ENCODE measurements around the gene FITM2. TPM values are rescaled to one million over a fixed set of nuclear protein-coding genes. Genes with fewer than 3 reads are reported as not detected.

The FITM2 gene
- total and polyA plus RNA-seq, 2 donors (not counting 1 experiment from before 2014, with no cell fraction given) = 2.0 to 4.3 TPM

DNA sequence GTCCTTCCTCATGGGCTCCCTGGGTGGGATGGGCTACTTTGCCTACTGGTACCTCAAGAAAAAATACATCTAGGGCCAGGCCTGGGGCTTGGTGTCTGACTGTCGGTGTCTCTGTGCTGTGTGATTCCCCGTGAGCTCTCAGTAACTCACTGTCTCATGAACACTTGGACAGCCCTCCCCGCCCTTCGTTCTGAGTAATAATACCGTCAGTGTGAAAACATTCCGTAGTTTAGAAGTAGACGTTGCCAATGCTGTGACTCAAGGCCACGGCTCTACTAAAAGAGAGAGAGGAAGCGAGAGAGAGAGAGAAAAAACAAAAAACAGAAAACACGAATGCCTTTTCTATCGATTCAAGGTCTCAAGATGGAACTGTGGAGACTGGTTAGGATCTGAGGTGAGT, 31.8 kb downstream of the FITM2 start:
- Mint-ChIP-seq H3K9me3 (ENCODE audit: insufficient read depth) (no peaks in the 10 kb centered on the region), H3K27ac (no peak overlapping the region), H3K4me1 (no peaks in the 10 kb centered on the region), H3K27me3 (no peaks in the 10 kb centered on the region), H3K4me3 (no peak overlapping the region)
- Histone ChIP-seq H3K9ac (ENCODE audit: low read length) (no peak overlapping the region), H3K27ac (ENCODE audit: low read length in 2 of 2) (no peak overlapping the region), H3K27me3 (replicated peaks in 1 of 4; ENCODE audit: control extremely low read depth in 1 of 4, control insufficient read depth in 3 of 4, insufficient read depth in 4 of 4, low read length in 3 of 4) (no peaks in the 10 kb centered on the region), H2AFZ (ENCODE audit: insufficient read depth, low read depth, low read length, poor library complexity, severe bottlenecking) (no peak overlapping the region), H3K79me2 (ENCODE audit: control insufficient read depth, insufficient read depth, low read length) (no peaks in the 10 kb centered on the region), H4K20me1 (ENCODE audit: control insufficient read depth, insufficient read depth, low read length, poor library complexity, severe bottlenecking) (no peaks in the 10 kb centered on the region), H3K4me1 (ENCODE audit: control insufficient read depth in 2 of 2, insufficient read depth in 2 of 2, low read length in 2 of 2) (no peaks in the 10 kb centered on the region), H3K4me3 (ENCODE audit: control extremely low read depth in 1 of 5, extremely low read depth in 1 of 5, insufficient read depth in 1 of 5, low read depth in 2 of 5, low read length in 4 of 5) (no peak overlapping the region), H3K36me3 (replicated peaks in 1 of 2; ENCODE audit: control extremely low read depth in 1 of 2, control insufficient read depth in 1 of 2, extremely low read depth in 1 of 2, insufficient read depth in 2 of 2, low read length in 1 of 2) (no peaks in the 10 kb centered on the region), H3K9me3 (ENCODE audit: control extremely low read depth in 1 of 3, control insufficient read depth in 2 of 3, insufficient read depth in 1 of 3, low read length in 2 of 3) (peaks cover 0 to 7% (median 0%) of the 10 kb centered on the region in 3 donors), H3K4me2 (replicated peaks; ENCODE audit: low read depth, low read length, poor library complexity, severe bottlenecking) (no peak overlapping the region)
- CTCF ChIA-PET = no interaction called here
- POLR2A ChIA-PET = no interaction called here
- TF ChIP-seq EZH2 (IDR thresholded peaks at IDR 0.05; ENCODE audit: borderline replicate concordance, insufficient read depth, low read depth, low read length, poor library complexity, severe bottlenecking) = no peak
- DNase-seq (no peak), ATAC-seq (ENCODE audit: low read depth) (no peak)
- 87% methylated on average over 11 of the region's 11 CpGs for WGBS (ENCODE audit: insufficient coverage)
- intact Hi-C loops (cut with micrococcal nuclease) = no loop called here

DNA sequence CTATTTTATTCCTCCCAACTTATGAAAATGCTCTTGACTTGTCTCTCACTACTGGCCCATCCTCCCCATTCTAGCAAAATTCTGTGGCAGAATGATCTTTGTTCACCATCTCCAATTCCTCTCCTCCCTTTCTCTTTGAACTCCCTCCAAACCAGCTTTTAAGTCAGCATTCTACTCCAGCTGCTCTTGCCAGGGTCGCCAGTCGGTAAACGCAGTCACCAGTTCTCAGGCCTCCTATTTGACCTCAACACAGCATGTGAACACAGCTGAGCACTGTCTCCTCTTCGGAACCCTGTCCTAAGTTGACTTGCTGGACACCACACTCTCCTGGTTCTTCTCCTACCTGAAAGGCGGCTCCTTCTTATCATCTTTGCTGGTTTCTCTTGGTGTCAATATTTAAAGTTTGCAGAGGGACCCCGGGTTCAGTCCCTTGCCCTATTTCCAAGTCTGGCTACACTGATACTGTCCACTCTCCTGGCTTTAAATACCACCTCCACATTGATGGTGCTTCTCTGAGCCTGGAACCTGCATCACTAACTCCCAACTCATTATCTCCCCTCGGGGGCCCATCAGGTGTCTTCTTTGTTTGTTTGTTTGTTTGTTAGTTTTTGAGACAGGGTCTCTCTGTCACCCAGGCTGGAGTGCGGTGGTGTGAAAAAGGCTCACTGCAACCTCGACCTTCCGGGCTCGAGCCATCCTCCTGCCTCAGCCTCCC, 36.5 kb downstream of the FITM2 start:
- whole genome bisulfite sequencing (ENCODE audit: insufficient coverage) = 98% methylated on average over 10 of the region's 11 CpGs
- H3K9me3 Mint-ChIP-seq (ENCODE audit: insufficient read depth) = no peaks in the 10 kb centered on the region
- H4K20me1 ChIP-seq (ENCODE audit: control insufficient read depth, insufficient read depth, low read length, poor library complexity, severe bottlenecking) = no peaks in the 10 kb centered on the region
- no peak overlapping the region for H3K4me3 ChIP-seq (ENCODE audit: control extremely low read depth in 1 of 5, extremely low read depth in 1 of 5, insufficient read depth in 1 of 5, low read depth in 2 of 5, low read length in 4 of 5)
- no peak overlapping the region for H3K9ac ChIP-seq (ENCODE audit: low read length)
- H3K36me3 ChIP-seq (replicated peaks in 1 of 2; ENCODE audit: control extremely low read depth in 1 of 2, control insufficient read depth in 1 of 2, extremely low read depth in 1 of 2, insufficient read depth in 2 of 2, low read length in 1 of 2) = no peaks in the 10 kb centered on the region
- no peaks in the 10 kb centered on the region for H3K4me1 ChIP-seq (ENCODE audit: control insufficient read depth in 2 of 2, insufficient read depth in 2 of 2, low read length in 2 of 2)
- POLR2A ChIA-PET = no interaction called here
- CTCF ChIA-PET = no interaction called here
- TF ChIP-seq, protein P1, sequence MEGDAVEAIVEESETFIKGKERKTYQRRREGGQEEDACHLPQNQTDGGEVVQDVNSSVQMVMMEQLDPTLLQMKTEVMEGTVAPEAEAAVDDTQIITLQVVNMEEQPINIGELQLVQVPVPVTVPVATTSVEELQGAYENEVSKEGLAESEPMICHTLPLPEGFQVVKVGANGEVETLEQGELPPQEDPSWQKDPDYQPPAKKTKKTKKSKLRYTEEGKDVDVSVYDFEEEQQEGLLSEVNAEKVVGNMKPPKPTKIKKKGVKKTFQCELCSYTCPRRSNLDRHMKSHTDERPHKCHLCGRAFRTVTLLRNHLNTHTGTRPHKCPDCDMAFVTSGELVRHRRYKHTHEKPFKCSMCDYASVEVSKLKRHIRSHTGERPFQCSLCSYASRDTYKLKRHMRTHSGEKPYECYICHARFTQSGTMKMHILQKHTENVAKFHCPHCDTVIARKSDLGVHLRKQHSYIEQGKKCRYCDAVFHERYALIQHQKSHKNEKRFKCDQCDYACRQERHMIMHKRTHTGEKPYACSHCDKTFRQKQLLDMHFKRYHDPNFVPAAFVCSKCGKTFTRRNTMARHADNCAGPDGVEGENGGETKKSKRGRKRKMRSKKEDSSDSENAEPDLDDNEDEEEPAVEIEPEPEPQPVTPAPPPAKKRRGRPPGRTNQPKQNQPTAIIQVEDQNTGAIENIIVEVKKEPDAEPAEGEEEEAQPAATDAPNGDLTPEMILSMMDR (IDR thresholded peaks at IDR 0.05) = no peak
- TF ChIP-seq EZH2 (IDR thresholded peaks at IDR 0.05; ENCODE audit: borderline replicate concordance, insufficient read depth, low read depth, low read length, poor library complexity, severe bottlenecking) = no peak
- H2AFZ ChIP-seq (ENCODE audit: insufficient read depth, low read depth, low read length, poor library complexity, severe bottlenecking) = no peak overlapping the region
- intact Hi-C loops (cut with micrococcal nuclease) = no loop called here
- H3K4me1 Mint-ChIP-seq = no peaks in the 10 kb centered on the region
- peaks cover 0 to 7% (median 0%) of the 10 kb centered on the region in 3 donors for H3K9me3 ChIP-seq (ENCODE audit: control extremely low read depth in 1 of 3, control insufficient read depth in 2 of 3, insufficient read depth in 1 of 3, low read length in 2 of 3)
- ATAC-seq (ENCODE audit: low read depth) = no peak
- no peaks in the 10 kb centered on the region for H3K27me3 ChIP-seq (replicated peaks in 1 of 4; ENCODE audit: control extremely low read depth in 1 of 4, control insufficient read depth in 3 of 4, insufficient read depth in 4 of 4, low read length in 3 of 4)
- DNase-seq = no peak
- H3K4me2 ChIP-seq (replicated peaks; ENCODE audit: low read depth, low read length, poor library complexity, severe bottlenecking) = no peak overlapping the region
- no peaks in the 10 kb centered on the region for H3K27me3 Mint-ChIP-seq
- H3K79me2 ChIP-seq (ENCODE audit: control insufficient read depth, insufficient read depth, low read length) = no peaks in the 10 kb centered on the region
- no peak overlapping the region for H3K27ac ChIP-seq (ENCODE audit: low read length in 2 of 2)
- no peak overlapping the region for H3K27ac Mint-ChIP-seq
- no peak overlapping the region for H3K4me3 Mint-ChIP-seq
